Measurements from ENCODE around the gene NHLH2.

DNA sequence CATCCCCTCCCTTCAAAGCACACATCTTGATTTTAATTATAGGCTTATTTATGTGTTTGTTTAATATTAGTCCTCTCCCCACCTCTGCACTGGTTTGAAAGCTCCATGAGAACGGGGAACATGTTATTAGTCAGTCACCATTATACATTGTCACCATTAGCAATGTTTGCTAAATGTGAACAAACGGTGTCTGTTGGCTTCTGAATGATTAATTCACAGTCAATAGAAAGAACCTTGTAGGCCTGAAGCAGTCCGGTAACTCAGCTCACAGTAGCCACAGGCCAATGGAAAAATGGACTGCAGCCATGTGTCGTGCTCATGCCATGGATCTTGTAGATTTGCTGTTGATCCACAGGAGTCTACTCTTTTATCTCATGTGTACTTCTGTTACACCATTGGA is 49.7 kb upstream of the NHLH2 start:
- TF ChIP-seq, protein P1, sequence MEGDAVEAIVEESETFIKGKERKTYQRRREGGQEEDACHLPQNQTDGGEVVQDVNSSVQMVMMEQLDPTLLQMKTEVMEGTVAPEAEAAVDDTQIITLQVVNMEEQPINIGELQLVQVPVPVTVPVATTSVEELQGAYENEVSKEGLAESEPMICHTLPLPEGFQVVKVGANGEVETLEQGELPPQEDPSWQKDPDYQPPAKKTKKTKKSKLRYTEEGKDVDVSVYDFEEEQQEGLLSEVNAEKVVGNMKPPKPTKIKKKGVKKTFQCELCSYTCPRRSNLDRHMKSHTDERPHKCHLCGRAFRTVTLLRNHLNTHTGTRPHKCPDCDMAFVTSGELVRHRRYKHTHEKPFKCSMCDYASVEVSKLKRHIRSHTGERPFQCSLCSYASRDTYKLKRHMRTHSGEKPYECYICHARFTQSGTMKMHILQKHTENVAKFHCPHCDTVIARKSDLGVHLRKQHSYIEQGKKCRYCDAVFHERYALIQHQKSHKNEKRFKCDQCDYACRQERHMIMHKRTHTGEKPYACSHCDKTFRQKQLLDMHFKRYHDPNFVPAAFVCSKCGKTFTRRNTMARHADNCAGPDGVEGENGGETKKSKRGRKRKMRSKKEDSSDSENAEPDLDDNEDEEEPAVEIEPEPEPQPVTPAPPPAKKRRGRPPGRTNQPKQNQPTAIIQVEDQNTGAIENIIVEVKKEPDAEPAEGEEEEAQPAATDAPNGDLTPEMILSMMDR (IDR thresholded peaks at IDR 0.05; ENCODE audit: low read depth, low read length, poor library complexity, severe bottlenecking) = no peak
- no peak for TF ChIP-seq EZH2phosphoT487 (IDR thresholded peaks at IDR 0.05; ENCODE audit: borderline replicate concordance, low read length)
